Smooth muscle cell (in vitro differentiated cells): ENCODE measurements around the gene PRR36. TPM values are rescaled to one million over a fixed set of nuclear protein-coding genes. Genes with fewer than 3 reads are reported as not detected.

Source experiments
- DNase-seq: peaks from one replicate; lab custom pipeline; 2025; ENCODE audit not compliant: unreplicated experiment; lab: John Stamatoyannopoulos, UW
- H2AFZ ChIP-seq: fragments of 200-600 bp; sonication (generic); 2 replicates; pipeline ENCODE4 v1.6.0; 2016; ENCODE audit warnings: antibody characterized with exemption, low read depth, mild to moderate bottlenecking
- H3F3A ChIP-seq: fragments of 200-600 bp; sonication (generic); 2 replicates; pipeline ENCODE4 v1.6.0; 2017; ENCODE audit warnings: antibody characterized with exemption, low read depth
- H3K27ac ChIP-seq: fragments of 200-600 bp; sonication (generic); 2 replicates; pipeline ENCODE4 v1.5.1; 2016; ENCODE audit warnings: low read depth, mild to moderate bottlenecking
- H3K27me3 ChIP-seq: fragments of 200-600 bp; sonication (generic); 2 replicates; pipeline ENCODE4 v1.6.1; 2016; ENCODE audit warnings: low read depth, mild to moderate bottlenecking
- H3K36me3 ChIP-seq: fragments of 200-600 bp; sonication (generic); 2 replicates; pipeline ENCODE4 v1.5.1; 2016; ENCODE audit warnings: low read depth
- H3K4me1 ChIP-seq: fragments of 200-600 bp; sonication (generic); 2 replicates; pipeline ENCODE4 v1.5.1; 2016; ENCODE audit warnings: low read depth
- H3K4me2 ChIP-seq: fragments of 200-600 bp; sonication (generic); 2 replicates; pipeline ENCODE4 v1.6.0; 2016; ENCODE audit warnings: mild to moderate bottlenecking
- H3K4me3 ChIP-seq: fragments of 200-600 bp; sonication (generic); 2 replicates; pipeline ENCODE4 v1.5.1; 2016; ENCODE audit warnings: mild to moderate bottlenecking
- H3K79me2 ChIP-seq: fragments of 200-600 bp; sonication (generic); 2 replicates; pipeline ENCODE4 v1.6.0; 2016; ENCODE audit warnings: low read depth, mild to moderate bottlenecking
- H3K9ac ChIP-seq: fragments of 200-600 bp; sonication (generic); 2 replicates; pipeline ENCODE4 v1.6.0; 2016; ENCODE audit warnings: low read depth
- H3K9me3 ChIP-seq: fragments of 200-600 bp; sonication (generic); replicated peaks from 2 replicates; pipeline ENCODE4 v1.5.1; 2016; ENCODE audit warnings: low read depth
- H4K20me1 ChIP-seq: fragments of 200-600 bp; sonication (generic); 2 replicates; pipeline ENCODE4 v1.6.0; 2016; ENCODE audit warnings: low read depth
- CTCF ChIP-seq: fragments of 200-600 bp; sonication (generic); IDR thresholded peaks from 2 replicates; pipeline ENCODE4 v1.5.1; 2017; ENCODE audit warnings: borderline replicate concordance, mild to moderate bottlenecking, antibody characterized with exemption; ENCODE audit not compliant: insufficient read depth, poor library complexity, severe bottlenecking
- WGBS: methylation state at CpG from one replicate; pipeline ENCODE4 v1.1.7; 2016; ENCODE audit warnings: low lambda C conversion rate; 5-methylcytosine and 5-hydroxymethylcytosine counted together
- polyA plus RNA-seq: library from polyadenylated mRNA; unstranded; fragments of >200 nt; fragmentation: Nextera tagmentation; extraction: Ambion mirVana; gene quantifications from 2 replicates; pipeline ENCODE4 v1.2.1, GENCODE V29; 2016
- total RNA-seq: library from RNA; depleted of rRNA; stranded (reverse); fragments of >200 nt; gene quantifications from 2 replicates; pipeline ENCODE4 v1.2.3, GENCODE V29; 2014

PRR36 gene
- total and polyA plus RNA-seq, 2 experiments from 2014 or later = 0.13 to 0.57 TPM

GRCh38 chr19:7844405-7844804, 29.8 kb downstream of the PRR36 start:
- Histone ChIP-seq H3K79me2 (no peaks in the 10 kb centered on the region), H3K4me2 (no peak overlapping the region), H3K9me3 (no peaks in the 10 kb centered on the region), H2AFZ (no peak overlapping the region), H3K4me3 (no peak overlapping the region), H3K4me1 (no peaks in the 10 kb centered on the region), H4K20me1 (peaks cover 40% of the 10 kb centered on the region), H3K9ac (no peak overlapping the region), H3F3A (no peaks in the 10 kb centered on the region), H3K27me3 (no peaks in the 10 kb centered on the region), H3K27ac (no peak overlapping the region), H3K36me3 (no peaks in the 10 kb centered on the region)
- 88% methylated on average over 5 of the region's 5 CpGs for WGBS
- DNase-seq = no peak
- no peak for TF ChIP-seq CTCF

DNA sequence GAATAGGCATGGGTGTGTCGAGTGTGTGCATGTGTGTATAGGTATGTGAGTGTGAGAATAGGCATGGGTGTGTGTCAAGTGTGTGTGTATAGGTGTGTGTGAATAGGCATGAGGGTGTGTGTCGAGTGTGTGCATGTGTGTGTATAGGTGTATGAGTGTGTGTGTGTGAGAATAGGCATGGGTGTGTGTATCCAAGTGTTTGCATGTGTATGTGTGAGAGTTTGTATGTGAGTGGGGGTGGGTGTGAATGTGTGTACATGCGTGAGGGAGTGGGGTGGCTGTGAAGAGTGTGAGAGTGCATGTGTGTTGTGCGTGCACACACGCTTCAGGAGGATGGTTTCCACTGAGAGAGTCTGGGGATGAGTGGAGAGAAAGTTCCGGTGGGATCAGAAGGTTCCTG, 30.7 kb downstream of the PRR36 start:
- no peaks in the 10 kb centered on the region for H3F3A ChIP-seq
- WGBS = 100% methylated on average over 6 of the region's 6 CpGs

GRCh38 chr19:7842661-7843294, 31.4 kb downstream of the PRR36 start:
- no peak overlapping the region for H3K9ac ChIP-seq
- H3K79me2 ChIP-seq = no peaks in the 10 kb centered on the region
- no peak overlapping the region for H2AFZ ChIP-seq
- no peaks in the 10 kb centered on the region for H3K4me1 ChIP-seq
- H3K4me3 ChIP-seq = no peak overlapping the region
- no peak for DNase-seq
- no peaks in the 10 kb centered on the region for H3K36me3 ChIP-seq
- TF ChIP-seq CTCF = no peak
- WGBS = 98% methylated on average over 12 of the region's 12 CpGs
- H3F3A ChIP-seq = no peaks in the 10 kb centered on the region
- H4K20me1 ChIP-seq = peaks cover 43% of the 10 kb centered on the region
- H3K27me3 ChIP-seq = no peaks in the 10 kb centered on the region
- H3K4me2 ChIP-seq = no peak overlapping the region
- no peaks in the 10 kb centered on the region for H3K9me3 ChIP-seq
- H3K27ac ChIP-seq = no peak overlapping the region

More for the DNA sequence above, 30.7 kb downstream of the PRR36 start:
- TF ChIP-seq CTCF = no peak
- no peaks in the 10 kb centered on the region for H3K79me2 ChIP-seq
- H3K36me3 ChIP-seq = no peaks in the 10 kb centered on the region
- H3K9ac ChIP-seq = no peak overlapping the region
- H3K9me3 ChIP-seq = no peaks in the 10 kb centered on the region
- H4K20me1 ChIP-seq = peaks cover 38% of the 10 kb centered on the region
- H3K4me3 ChIP-seq = no peak overlapping the region
- no peaks in the 10 kb centered on the region for H3K27me3 ChIP-seq
- no peak overlapping the region for H3K27ac ChIP-seq
- H3K4me1 ChIP-seq = no peaks in the 10 kb centered on the region
- DNase-seq = no peak
- no peak overlapping the region for H3K4me2 ChIP-seq
- no peak overlapping the region for H2AFZ ChIP-seq
